GM19438 (cell line): Measurements from ENCODE around the gene RPL35A.
"Not testable (repeated sequence)": the region's sequence is repeated elsewhere in the genome, so short reads cannot be mapped to it uniquely, and the experiment has no call there.

Experiments
- ATAC-seq: cut with Tn5 transposase; IDR thresholded peaks from one replicate; pipeline ENCODE4 v1.9.1; 2021; ENCODE audit warnings: low read depth; ENCODE audit not compliant: unreplicated experiment

RPL35A gene

GRCh38 chr3:197949778-197950676 lies at the start of gene RPL35A:
Gene RPL35A, plus strand, starts transcription at chr3:197950190. Its CDS starts 778 bp downstream, at chr3:197950968.
- peak; percentile 90 for ATAC-seq

GRCh38 chr3:197901626-197902025 lies 48.4 kb upstream of the RPL35A start:
- ATAC-seq: no peak

- ATAC-seq: peak; percentile 80
Observed at GRCh38 chr3:197906023-197906849, 43.8 kb upstream of the RPL35A start.

- no peak for ATAC-seq
Observed at GRCh38 chr3:197906850-197907187, 43.2 kb upstream of the RPL35A start.

- no peak for ATAC-seq
Observed at GRCh38 chr3:197907196-197907595, 42.8 kb upstream of the RPL35A start.

GRCh38 chr3:197908550-197908949 lies 41.4 kb upstream of the RPL35A start:
- ATAC-seq: not testable (repeated sequence)

- ATAC-seq: no peak
Observed at GRCh38 chr3:197908957-197909701, 40.9 kb upstream of the RPL35A start.

GRCh38 chr3:197912741-197913476 lies 37.1 kb upstream of the RPL35A start:
- ATAC-seq: no peak

GRCh38 chr3:197913641-197914380 lies 36.2 kb upstream of the RPL35A start:
- ATAC-seq: no peak

- ATAC-seq: not testable (repeated sequence)
Observed at GRCh38 chr3:197921429-197922275, 28.3 kb upstream of the RPL35A start.

GRCh38 chr3:197926418-197926817 lies 23.6 kb upstream of the RPL35A start:
- ATAC-seq: no peak

GRCh38 chr3:197927578-197927977 lies 22.4 kb upstream of the RPL35A start:
- ATAC-seq: not testable (repeated sequence)

- no peak for ATAC-seq
Observed at GRCh38 chr3:197936819-197937384, 13.1 kb upstream of the RPL35A start.

- no peak for ATAC-seq
Observed at GRCh38 chr3:197940745-197941384, 9.1 kb upstream of the RPL35A start.

GRCh38 chr3:197942956-197943556 lies 6.9 kb upstream of the RPL35A start:
- ATAC-seq: no peak

- ATAC-seq: no peak
Observed at GRCh38 chr3:197949191-197949777, 706 bp upstream of the RPL35A start.

- no peak for ATAC-seq
Observed at GRCh38 chr3:197950677-197951061, 679 bp downstream of the RPL35A start.
